IMR-90 (cell line): ENCODE measurements around the gene RALGPS1. TPM values are rescaled to one million over a fixed set of nuclear protein-coding genes. Genes with fewer than 3 reads are reported as not detected.

Experiments used
- ATAC-seq: fragments of 200-7000 bp; cut with Tn5 transposase; 2 replicates; pipeline ENCODE4 v1.9.1; 2020; ENCODE audit warnings: low read depth, mild to moderate bottlenecking, moderate library complexity
- BruUV-seq: library from RNA; stranded (reverse); fragments of 400-500 nt; replicated peaks from 2 replicates; lab custom pipeline; 2021; lab: Mats Ljungman, UMichigan
- CTCF ChIA-PET: fragments of 300-600 bp; formaldehyde crosslinking; extraction: SDS; loops from one replicate; lab custom pipeline; 2021; ENCODE audit warnings: antibody characterized with exemption; lab: Yijun Ruan, JAX
- POLR2A ChIA-PET: fragments of 300-600 bp; sonication (Branson Sonifier 250); formaldehyde crosslinking; loops from one replicate; lab custom pipeline; 2022; ENCODE audit warnings: antibody characterized with exemption; ENCODE audit not compliant: unreplicated experiment; lab: Charles Lee
- DNase-seq: peaks from one replicate; pipeline ENCODE4 v3.0.0; 2013
- H2AFZ ChIP-seq: replicated peaks from 2 replicates; pipeline ENCODE3; 2013; ENCODE audit warnings: low read length, mild to moderate bottlenecking; ENCODE audit not compliant: poor library complexity
- H2AK5ac ChIP-seq: 2 replicates; pipeline ENCODE4 v1.6.1; 2013; ENCODE audit warnings: low read depth, low read length, inconsistent platforms
- H2AK9ac ChIP-seq: replicated peaks from 2 replicates; pipeline ENCODE3; 2013; ENCODE audit warnings: mild to moderate bottlenecking, low read depth, low read length, moderate library complexity; ENCODE audit not compliant: poor library complexity
- H2BK120ac ChIP-seq: 2 replicates; pipeline ENCODE4 v1.6.1; 2013; ENCODE audit warnings: low read depth, low read length, inconsistent platforms
- H2BK15ac ChIP-seq: 3 replicates; pipeline ENCODE4 v1.6.1; 2013; ENCODE audit warnings: low read depth, low read length, inconsistent platforms
- H2BK20ac ChIP-seq: 2 replicates; pipeline ENCODE4 v1.6.1; 2013; ENCODE audit warnings: low read depth, mild to moderate bottlenecking, inconsistent platforms, low read length, moderate library complexity
- H2BK5ac ChIP-seq: 2 replicates; pipeline ENCODE4 v1.6.1; 2013; ENCODE audit warnings: mild to moderate bottlenecking, low read depth, low read length, inconsistent platforms; ENCODE audit not compliant: poor library complexity, severe bottlenecking
- H3K14ac ChIP-seq: replicated peaks from 2 replicates; pipeline ENCODE4 v1.6.1; 2013; ENCODE audit warnings: low read depth, low read length, inconsistent platforms
- H3K18ac ChIP-seq: 2 replicates; pipeline ENCODE4 v1.6.1; 2013; ENCODE audit warnings: low read depth, low read length, control low read depth
- H3K23ac ChIP-seq: 2 replicates; pipeline ENCODE4 v1.6.1; 2013; ENCODE audit warnings: low read depth, low read length, inconsistent platforms
- H3K27ac ChIP-seq: 2 replicates; pipeline ENCODE4 v1.5.1; 2013; ENCODE audit warnings: mild to moderate bottlenecking, control low read depth, low read length; ENCODE audit not compliant: insufficient read depth
- H3K27me3 ChIP-seq: 2 replicates; pipeline ENCODE4 v1.6.1; 2013; ENCODE audit warnings: low read length; ENCODE audit not compliant: control insufficient read depth, insufficient read depth
- H3K36me3 ChIP-seq: 2 replicates; pipeline ENCODE4 v1.6.1; 2013; ENCODE audit warnings: low read length, mixed read lengths; ENCODE audit not compliant: control insufficient read depth, insufficient read depth
- H3K4ac ChIP-seq: 2 replicates; pipeline ENCODE4 v1.6.1; 2013; ENCODE audit warnings: low read depth, low read length, inconsistent platforms
- H3K4me1 ChIP-seq: 2 replicates; pipeline ENCODE4 v1.6.1; 2013; ENCODE audit warnings: low read length, mixed read lengths; ENCODE audit not compliant: control insufficient read depth, insufficient read depth
- H3K4me2 ChIP-seq: 2 replicates; pipeline ENCODE4 v1.6.1; 2013; ENCODE audit warnings: low read depth, mild to moderate bottlenecking, control low read depth, low read length, moderate library complexity
- H3K4me3 ChIP-seq: 2 replicates; pipeline ENCODE4 v1.5.1; 2013; ENCODE audit warnings: low read depth, mild to moderate bottlenecking, control low read depth, low read length, moderate library complexity; ENCODE audit not compliant: insufficient read depth
- H3K56ac ChIP-seq: 2 replicates; pipeline ENCODE4 v1.6.1; 2013; ENCODE audit warnings: low read length, inconsistent platforms; ENCODE audit not compliant: insufficient read depth; ENCODE audit errors: extremely low read depth
- H3K79me1 ChIP-seq, 2 experiments: 2 replicates each; pipeline ENCODE4 v1.6.1; 2013; ENCODE audit warnings: low read length in 2 of 2, inconsistent platforms in 1 of 2, low read depth in 1 of 2
- H3K9ac ChIP-seq: 2 replicates; pipeline ENCODE4 v1.6.1; 2013; ENCODE audit warnings: low read depth, low read length, control low read depth
- H3K9me1 ChIP-seq: 2 replicates; pipeline ENCODE4 v1.6.1; 2013; ENCODE audit warnings: low read length, inconsistent platforms; ENCODE audit not compliant: insufficient read depth
- H3K9me3 ChIP-seq: 2 replicates; pipeline ENCODE4 v1.6.1; 2013; ENCODE audit warnings: low read length; ENCODE audit not compliant: control insufficient read depth, insufficient read depth
- H4K20me1 ChIP-seq: 2 replicates; pipeline ENCODE4 v1.6.1; 2013; ENCODE audit warnings: low read length, inconsistent platforms; ENCODE audit not compliant: insufficient read depth
- H4K5ac ChIP-seq: 2 replicates; pipeline ENCODE4 v1.6.1; 2013; ENCODE audit warnings: mild to moderate bottlenecking, low read depth, low read length, control low read depth
- H4K8ac ChIP-seq, 2 experiments: 2 replicates each; pipeline ENCODE4 v1.6.1; 2013; ENCODE audit warnings: low read depth in 2 of 2, low read length in 2 of 2, control low read depth in 1 of 2, inconsistent platforms in 1 of 2
- H4K91ac ChIP-seq: 2 replicates; pipeline ENCODE4 v1.6.1; 2013; ENCODE audit warnings: low read depth, low read length, inconsistent platforms; ENCODE audit not compliant: insufficient read depth
- BHLHE40 ChIP-seq: fragments of 150-350 bp; IDR thresholded peaks from 2 replicates; pipeline ENCODE4 v1.6.1; 2016; ENCODE audit warnings: mild to moderate bottlenecking, low read depth, low read length
- CTCF ChIP-seq: conservative IDR thresholded peaks from 2 replicates; pipeline ENCODE4 v1.5.1; 2012; ENCODE audit warnings: mild to moderate bottlenecking, low read depth, low read length, improper control_type of control experiment
- FOS ChIP-seq: fragments of 150-350 bp; IDR thresholded peaks from 2 replicates; pipeline ENCODE4 v1.6.1; 2016; ENCODE audit warnings: low read depth, low read length
- MAZ ChIP-seq: IDR thresholded peaks from 2 replicates; pipeline ENCODE4 v1.6.1; 2012; ENCODE audit warnings: low read depth, mild to moderate bottlenecking, low read length, improper control_type of control experiment, moderate library complexity, borderline replicate concordance
- POLR2A ChIP-seq: IDR thresholded peaks from 2 replicates; pipeline ENCODE4 v1.6.1; 2012; ENCODE audit warnings: mild to moderate bottlenecking, low read depth, low read length
- RAD21 ChIP-seq: IDR thresholded peaks from 2 replicates; pipeline ENCODE4 v1.6.1; 2012; ENCODE audit warnings: low read length, improper control_type of control experiment
- WGBS, 2 experiments: methylation state at CpG; one replicate each; pipeline versions ENCODE4 v1.1.5 to v1.1.7; 2013; ENCODE audit warnings: missing lambda C conversion rate in 2 of 2; ENCODE audit not compliant: insufficient read length in 1 of 2; ENCODE audit errors: extremely low coverage in 2 of 2; 5-methylcytosine and 5-hydroxymethylcytosine counted together
- dilution Hi-C: fragments of 300-500 bp; cut with HindIII; formaldehyde crosslinking; loops from one replicate; pipeline ENCODE4 v1.14.3; 2018; ENCODE audit warnings: low sequenced_read_pairs; ENCODE audit not compliant: unreplicated experiment
- in situ Hi-C: fragments of 300-500 bp; cut with MboI; formaldehyde crosslinking; loops from 3 replicates; pipeline ENCODE4 v1.14.3; 2019; ENCODE audit warnings: low sequenced_read_pairs, inconsistent platforms, mixed read lengths
- intact Hi-C: fragments of 100-400 bp; cut with micrococcal nuclease; formaldehyde crosslinking; loops from 2 replicates; pipeline ENCODE4 v1.10.0; 2022
- polyA plus RNA-seq, 3 experiments: library from polyadenylated mRNA; depleted of rRNA; stranded (reverse); fragments of >200 nt; gene quantifications; 2 replicates each; pipeline ENCODE4 v1.2.3, GENCODE V29; 2012; ENCODE audit warnings: low replicate concordance in 1 of 3
- total RNA-seq: library from RNA; depleted of rRNA; stranded (reverse); fragments of >200 nt; gene quantifications from 2 replicates; pipeline ENCODE4 v1.2.3, GENCODE V29; 2012

The RALGPS1 gene
- total and polyA plus RNA-seq, 2 of the 4 experiments (the other 2 are of a cell fraction): 0.90 to 2.8 TPM

GRCh38 chr9:127216210-127216887 lies 301.8 kb downstream of the RALGPS1 start:
- peaks cover 6% of the 10 kb centered on the region; the same call in 1 of the 2 replicates for H3K4me1 ChIP-seq
- CTCF ChIA-PET: no interaction called here
- H2AFZ ChIP-seq: no peak overlapping the region

More at GRCh38 chr9:127216210-127216887, 301.8 kb downstream of the RALGPS1 start:
- dilution Hi-C loops (no loop called here), intact Hi-C loops (loop anchor here (2.0 kb wide), 1 partner anchor 180 kb away; the partner anchor contains the start of gene SLC2A8), in situ Hi-C loops (loop anchor here (5.0 kb wide), 1 partner anchor 181 kb away; the partner anchor contains the start of gene SLC2A8)
- no peaks in the 10 kb centered on the region for H3K9me3 ChIP-seq
- peaks cover 15% of the 10 kb centered on the region for H3K27me3 ChIP-seq
- H4K20me1 ChIP-seq: no peaks in the 10 kb centered on the region
- no peaks in the 10 kb centered on the region for H3K9me1 ChIP-seq
- no peaks in the 10 kb centered on the region for H3K79me1 ChIP-seq
- POLR2A ChIA-PET: no interaction called here
- no peak for ATAC-seq
- no peak overlapping the region for H4K5ac ChIP-seq
- H3K4me3 ChIP-seq: no peak overlapping the region
- no peak overlapping the region for H3K4me2 ChIP-seq
- no peaks in the 10 kb centered on the region for H3K36me3 ChIP-seq
- no peak overlapping the region for H2BK120ac ChIP-seq
- H3K9ac ChIP-seq: no peak overlapping the region
- no peak overlapping the region for H3K27ac ChIP-seq
- H3K4ac ChIP-seq: no peak overlapping the region
- H4K8ac ChIP-seq: no peak overlapping the region
- BruUV-seq: no TSS peak
- no peak overlapping the region for H4K91ac ChIP-seq
- H3K23ac ChIP-seq: no peak overlapping the region
- H2BK15ac ChIP-seq: no peak overlapping the region
- no peak overlapping the region for H3K18ac ChIP-seq
- H2BK5ac ChIP-seq: no peak overlapping the region
- WGBS, 2 experiments: no CpG with 5 or more reads among the region's 7 CpGs
- H3K14ac ChIP-seq: no peak overlapping the region
- no peak overlapping the region for H2AK5ac ChIP-seq
- H2BK20ac ChIP-seq: no peak overlapping the region
- H2AK9ac ChIP-seq: no peak overlapping the region
- no peak overlapping the region for H3K56ac ChIP-seq
- TF ChIP-seq RAD21 (no peak), MAZ (no peak), FOS (no peak), BHLHE40 (no peak), CTCF (no peak), POLR2A (no peak)
- no peak for DNase-seq
